GM18507 (cell line): ENCODE measurements around the gene SCAMP1.
A peak's percentile ranks its signal among the peaks of the same experiment; 100 is the strongest.
"Not testable (repeated sequence)": the region's sequence is repeated elsewhere in the genome, so short reads cannot be mapped to it uniquely, and the experiment has no call there.

ENCODE experiments used
- DNase-seq: peaks from one replicate; pipeline ENCODE4 v3.0.0; 2011; ENCODE audit warnings: low read depth; ENCODE audit not compliant: insufficient read length; ENCODE audit errors: extremely low spot score
- FAIRE-seq: peaks from 2 replicates; lab custom pipeline; 2011; peaks lifted over from hg19 to GRCh38; lab: Jason Lieb, UNC

The SCAMP1 gene

GRCh38 chr5:78411586-78411985, 51.2 kb downstream of the SCAMP1 start:
- FAIRE-seq = no peak
- DNase-seq = no peak

- DNase-seq (no peak), FAIRE-seq (peak; percentile 15)
Observed at GRCh38 chr5:78416677-78417425, 56.4 kb downstream of the SCAMP1 start.

GRCh38 chr5:78419396-78419795, 59.0 kb downstream of the SCAMP1 start:
- DNase-seq (no peak), FAIRE-seq (peak; percentile 82)

GRCh38 chr5:78420548-78420947, 60.1 kb downstream of the SCAMP1 start:
- no peak for DNase-seq
- no peak for FAIRE-seq

GRCh38 chr5:78424665-78425064, 64.2 kb downstream of the SCAMP1 start:
- DNase-seq = no peak
- no peak for FAIRE-seq

- FAIRE-seq = no peak
- no peak for DNase-seq
Observed at GRCh38 chr5:78429332-78429980, 69.0 kb downstream of the SCAMP1 start.

- no peak for FAIRE-seq
- DNase-seq = no peak
Observed at GRCh38 chr5:78430866-78431265, 70.4 kb downstream of the SCAMP1 start.

- FAIRE-seq (no peak), DNase-seq (no peak)
Observed at GRCh38 chr5:78433972-78434371, 73.6 kb downstream of the SCAMP1 start.

GRCh38 chr5:78447775-78448424, 87.5 kb downstream of the SCAMP1 start:
- FAIRE-seq (no peak), DNase-seq (no peak)

- FAIRE-seq = no peak
Observed at GRCh38 chr5:78449103-78449502, 88.7 kb downstream of the SCAMP1 start.

GRCh38 chr5:78457507-78457906, 97.1 kb downstream of the SCAMP1 start:
- FAIRE-seq, DNase-seq: not testable (repeated sequence)

More at GRCh38 chr5:78449103-78449502, 88.7 kb downstream of the SCAMP1 start:
- DNase-seq = no peak

- peak; percentile 64 for FAIRE-seq
- DNase-seq = no peak
Observed at GRCh38 chr5:78458843-78459242, 98.4 kb downstream of the SCAMP1 start.

- FAIRE-seq (no peak), DNase-seq (no peak)
Observed at GRCh38 chr5:78467140-78467539, 106.7 kb downstream of the SCAMP1 start.

GRCh38 chr5:78467752-78468357, 107.4 kb downstream of the SCAMP1 start:
- no peak for DNase-seq
- FAIRE-seq = peak; percentile 68

GRCh38 chr5:78471896-78472295, 111.5 kb downstream of the SCAMP1 start:
- no peak for FAIRE-seq

GRCh38 chr5:78472469-78473106, 112.2 kb downstream of the SCAMP1 start:
- DNase-seq (no peak), FAIRE-seq (no peak)

More at GRCh38 chr5:78471896-78472295, 111.5 kb downstream of the SCAMP1 start:
- no peak for DNase-seq

GRCh38 chr5:78473751-78474150, 113.3 kb downstream of the SCAMP1 start:
- FAIRE-seq (no peak), DNase-seq (no peak)

GRCh38 chr5:78475370-78475769, 115.0 kb downstream of the SCAMP1 start:
- DNase-seq (no peak), FAIRE-seq (no peak)

GRCh38 chr5:78476795-78477194, 116.4 kb downstream of the SCAMP1 start:
- no peak for FAIRE-seq
- DNase-seq = no peak

- no peak for DNase-seq
- no peak for FAIRE-seq
Observed at GRCh38 chr5:78482948-78483347, 122.5 kb downstream of the SCAMP1 start.
